ENCODE measurements around the gene CD8B2. TPM values are rescaled to one million over a fixed set of nuclear protein-coding genes. Genes with fewer than 3 reads are reported as not detected.
"Not testable (repeated sequence)": the region's sequence is repeated elsewhere in the genome, so short reads cannot be mapped to it uniquely, and the experiment has no call there.

The CD8B2 gene
- total RNA-seq, 1 donor from 2014 or later, result not detected

GRCh38 chr2:106552921-106553320 is 65.8 kb downstream of the CD8B2 start:
- Histone ChIP-seq H3K4me3 (no peak overlapping the region), H3K27ac (replicated peaks) (no peak overlapping the region), H3K4me1 (no peaks in the 10 kb centered on the region), H3K9me3 (replicated peaks) (no peaks in the 10 kb centered on the region), H3K36me3 (no peaks in the 10 kb centered on the region), H3K27me3 (ENCODE audit: low read depth) (peaks cover 4% of the 10 kb centered on the region)
- no peak for TF ChIP-seq CTCF (IDR thresholded peaks at IDR 0.05; ENCODE audit: borderline replicate concordance)
- intact Hi-C loops (cut with micrococcal nuclease), result no loop called here
- no peak for DNase-seq

DNA sequence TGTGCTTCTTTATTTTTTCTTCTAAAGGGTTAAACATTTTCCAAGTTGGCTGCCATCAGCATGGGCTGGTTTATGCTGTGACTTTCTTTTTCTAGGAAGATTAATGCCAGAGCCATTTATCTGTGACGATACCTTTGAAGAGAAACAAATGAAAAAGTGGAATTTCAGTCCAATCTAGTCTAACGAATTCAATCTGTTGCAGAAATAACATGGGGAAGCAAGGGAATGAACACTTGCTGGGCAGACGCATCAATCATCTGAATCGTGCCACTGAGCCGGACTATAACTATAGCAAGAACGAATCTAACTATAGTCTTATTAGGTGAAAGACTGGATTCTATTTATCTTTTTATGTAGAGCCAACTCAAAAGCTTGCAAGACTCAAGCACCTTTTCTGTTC is 66.2 kb downstream of the CD8B2 start:
- DNase-seq, result no peak
- no peak overlapping the region for H3K4me3 ChIP-seq
- peaks cover 4% of the 10 kb centered on the region for H3K27me3 ChIP-seq (ENCODE audit: low read depth)
- H3K27ac ChIP-seq (replicated peaks), result no peak overlapping the region
- H3K36me3 ChIP-seq, result no peaks in the 10 kb centered on the region
- intact Hi-C loops (cut with micrococcal nuclease), result no loop called here
- H3K4me1 ChIP-seq, result no peaks in the 10 kb centered on the region
- H3K9me3 ChIP-seq (replicated peaks), result no peaks in the 10 kb centered on the region
- no peak for TF ChIP-seq CTCF (IDR thresholded peaks at IDR 0.05; ENCODE audit: borderline replicate concordance)

DNA sequence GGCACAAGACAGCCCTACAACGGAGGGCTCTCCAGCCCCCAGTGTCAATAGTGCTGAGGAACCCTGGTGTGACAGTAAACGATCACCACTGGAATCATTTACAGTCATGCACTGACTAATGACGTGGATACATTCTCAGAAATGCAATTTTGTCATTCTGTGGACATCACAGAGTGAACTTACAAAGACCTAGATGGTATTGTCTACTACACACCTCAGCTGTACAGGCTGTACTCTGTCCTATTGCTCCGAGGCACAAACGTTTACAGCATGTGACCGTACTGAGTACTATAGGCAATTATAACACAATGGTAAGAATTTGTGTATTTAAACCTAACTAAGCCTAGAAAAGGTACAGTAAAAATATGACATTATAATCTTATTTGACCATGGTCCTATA is 67.2 kb downstream of the CD8B2 start:
- Histone ChIP-seq H3K4me3 (no peak overlapping the region), H3K9me3 (replicated peaks) (no peaks in the 10 kb centered on the region), H3K36me3 (no peaks in the 10 kb centered on the region), H3K4me1 (no peaks in the 10 kb centered on the region), H3K27ac (replicated peaks) (no peak overlapping the region), H3K27me3 (ENCODE audit: low read depth) (peaks cover under 1% of the 10 kb centered on the region)
- intact Hi-C loops (cut with micrococcal nuclease), result no loop called here
- no peak for TF ChIP-seq CTCF (IDR thresholded peaks at IDR 0.05; ENCODE audit: borderline replicate concordance)
- DNase-seq, result no peak

- Histone ChIP-seq H3K27ac (replicated peaks) (no peak overlapping the region), H3K4me1 (no peaks in the 10 kb centered on the region), H3K36me3 (no peaks in the 10 kb centered on the region), H3K9me3 (replicated peaks) (no peaks in the 10 kb centered on the region), H3K4me3 (no peak overlapping the region), H3K27me3 (ENCODE audit: low read depth) (no peaks in the 10 kb centered on the region)
- no peak for TF ChIP-seq CTCF (IDR thresholded peaks at IDR 0.05; ENCODE audit: borderline replicate concordance)
- intact Hi-C loops (cut with micrococcal nuclease), result no loop called here
- DNase-seq, result no peak
These were observed 67.9 kb downstream of the CD8B2 start for GRCh38 chr2:106555053-106555452.

DNA sequence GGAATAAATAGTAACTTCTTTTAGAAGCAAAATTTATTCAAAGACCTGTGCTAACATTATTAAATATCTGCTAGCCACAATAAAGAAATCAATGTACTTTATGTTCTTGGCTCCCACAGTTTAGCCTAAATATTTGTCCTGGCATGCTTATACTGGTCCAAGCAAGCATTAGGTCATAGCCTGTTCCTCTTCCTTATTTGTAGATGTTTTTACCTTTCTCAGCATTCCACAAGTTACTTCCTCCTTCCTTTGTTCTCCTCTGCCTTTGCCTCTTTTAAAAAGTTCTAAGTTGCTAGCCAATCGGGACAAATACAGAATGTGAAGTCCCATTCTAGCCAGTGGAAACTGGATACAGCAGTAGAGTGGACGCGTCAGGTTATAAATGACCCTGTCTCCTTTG is 72.6 kb downstream of the CD8B2 start:
- peaks cover 28% of the 10 kb centered on the region for H3K4me1 ChIP-seq
- intact Hi-C loops (cut with micrococcal nuclease); H3K4me3 ChIP-seq; H3K9me3 ChIP-seq (replicated peaks); H3K36me3 ChIP-seq; H3K27ac ChIP-seq (replicated peaks); DNase-seq; H3K27me3 ChIP-seq (ENCODE audit: low read depth): not testable (repeated sequence)

DNA sequence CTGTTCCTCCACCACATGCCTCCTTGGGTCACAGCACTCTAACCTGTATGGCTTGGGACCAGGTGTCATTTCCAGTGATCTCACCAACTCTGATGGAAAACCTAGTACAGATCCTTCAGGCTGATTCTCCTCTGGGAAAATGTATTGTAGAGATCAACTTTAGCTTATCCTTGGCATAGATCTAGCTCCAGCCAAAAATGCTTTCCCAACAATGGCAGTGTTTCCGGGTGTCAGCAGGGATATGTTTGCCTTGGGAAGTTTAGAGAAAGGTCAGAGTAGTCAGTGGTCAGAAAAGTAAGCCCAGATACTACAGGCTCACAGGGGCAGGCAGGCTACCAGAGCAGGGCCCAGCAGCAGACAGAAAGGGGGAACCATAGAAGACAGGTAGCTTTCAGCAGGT is 73.6 kb downstream of the CD8B2 start:
- H3K4me3 ChIP-seq, result no peak overlapping the region
- H3K27me3 ChIP-seq (ENCODE audit: low read depth), result no peaks in the 10 kb centered on the region
- H3K36me3 ChIP-seq, result no peaks in the 10 kb centered on the region
- H3K4me1 ChIP-seq, result peaks cover 29% of the 10 kb centered on the region
- DNase-seq, result no peak
- intact Hi-C loops (cut with micrococcal nuclease), result no loop called here
- no peak for TF ChIP-seq CTCF (IDR thresholded peaks at IDR 0.05; ENCODE audit: borderline replicate concordance)
- no peak overlapping the region for H3K27ac ChIP-seq (replicated peaks)
- H3K9me3 ChIP-seq (replicated peaks), result no peaks in the 10 kb centered on the region

All from left ventricle myocardium inferior (tissue), 1 donor.